K562 (cell line): ENCODE data around the gene ATM. TPM values are rescaled to one million over a fixed set of nuclear protein-coding genes. Genes with fewer than 3 reads are reported as not detected.

ENCODE experiments used
- ARID3A ChIP-seq: IDR thresholded peaks from 2 replicates; pipeline ENCODE4 v1.6.1; 2012; ENCODE audit warnings: low read depth, low read length, improper control_type of control experiment, borderline replicate concordance
- FOXJ3 ChIP-seq: sonication (generic); formaldehyde crosslinking; IDR thresholded peaks from 2 replicates; pipeline ENCODE4 v1.4.0; 2020; ENCODE audit warnings: mild to moderate bottlenecking, missing genetic modification reagents
- HDAC6 ChIP-seq: IDR thresholded peaks from 2 replicates; pipeline ENCODE4 v1.6.1; 2012; ENCODE audit warnings: low read depth, mild to moderate bottlenecking, control low read depth, inconsistent platforms, low read length, moderate library complexity
- NFIX ChIP-seq: fragments of 250-450 bp; sonication (Bioruptor Pico); IDR thresholded peaks from 2 replicates; pipeline ENCODE4 v1.4.0; 2020; ENCODE audit warnings: low read depth, mild to moderate bottlenecking, moderate library complexity
- RBM17 ChIP-seq: fragments of 200-400 bp; formaldehyde crosslinking; IDR thresholded peaks from 2 replicates; pipeline ENCODE4 v1.6.1; 2017; ENCODE audit warnings: low read depth, mild to moderate bottlenecking, low read length, borderline replicate concordance
- RBM39 ChIP-seq: fragments of 200-400 bp; formaldehyde crosslinking; optimal IDR thresholded peaks from 2 replicates; pipeline ENCODE3; 2018; ENCODE audit warnings: low read depth, low read length
- REST ChIP-seq, 2 experiments: fragments of 450-650 bp; formaldehyde crosslinking in 1 of 2; IDR thresholded peaks; 2 replicates each; pipeline versions ENCODE4 v1.4.0 to v1.6.1; 2014 to 2020; ENCODE audit warnings: mild to moderate bottlenecking in 2 of 2, borderline replicate concordance in 1 of 2, low read depth in 1 of 2
- STAG1 ChIP-seq: sonication (generic); formaldehyde crosslinking; IDR thresholded peaks from 2 replicates; pipeline ENCODE4 v1.5.0; 2020; ENCODE audit warnings: missing genetic modification reagents, borderline replicate concordance
- ZBTB11 ChIP-seq, 3 experiments: fragments of 200-800 bp in 1 of 3; fragments of 250-450 bp in 1 of 3; fragments of 450-650 bp in 1 of 3; sonication (Bioruptor Pico) in 1 of 3; sonication (Bioruptor generic) in 1 of 3; formaldehyde crosslinking in 1 of 3; IDR thresholded peaks; 2 replicates each; pipeline versions ENCODE4 v1.6.1 to v1.8.0; 2016 to 2022; ENCODE audit warnings: mild to moderate bottlenecking in 2 of 3, missing genetic modification characterization in 2 of 3, missing compliant biosample characterization in 1 of 3, moderate library complexity in 1 of 3
- ZBTB33 ChIP-seq: sonication (generic); formaldehyde crosslinking; IDR thresholded peaks from 2 replicates; pipeline ENCODE4 v1.8.1; 2023; ENCODE audit warnings: mild to moderate bottlenecking, missing genetic modification reagents
- polyA plus RNA-seq, 8 experiments: library from polyadenylated mRNA; depleted of rRNA in 4 of 8; stranded (reverse) in 5 of 8; unstranded in 3 of 8; fragments of >200 nt; fragmentation: Nextera tagmentation in 2 of 8; fragmentation: Illumina TruSeq in 1 of 8; extraction: Ambion mirVana in 2 of 8; extraction: Trizol in 1 of 8; gene quantifications; 2 replicates each; pipeline versions ENCODE4 v1.2.1 to v1.2.3, GENCODE V29; 2011 to 2014; ENCODE audit warnings: inconsistent platforms in 1 of 8, missing spikeins in 1 of 8
- total RNA-seq, 7 experiments: library from RNA; depleted of rRNA in 6 of 7; stranded (reverse); fragments of >200 nt in 6 of 7; fragmentation: Illumina TruSeq in 2 of 7; extraction: Trizol in 2 of 7; gene quantifications; 2 replicates each; pipeline versions ENCODE4 v1.2.1 to v1.2.3, GENCODE V29; 2011 to 2021; ENCODE audit warnings: low replicate concordance in 1 of 7

ATM gene
- total and polyA plus RNA-seq, 9 of the 15 experiments (the other 6 are each of a cell fraction or from before 2014, with no cell fraction given), result 8.3 to 46.8 (median 26.2) TPM

- no peak for TF ChIP-seq REST (IDR thresholded peaks at IDR 0.05; ENCODE audit: borderline replicate concordance)
- TF ChIP-seq REST (CRISPR knock-in tag; IDR thresholded peaks at IDR 0.05; ENCODE audit: low read depth), result no peak
- TF ChIP-seq ARID3A, result peak; percentile 29; the same call in 1 of the 2 replicates
- TF ChIP-seq RBM39, result no peak
- no peak for TF ChIP-seq RBM17
- no peak for TF ChIP-seq ZBTB11 (CRISPR knock-in tag; IDR thresholded peaks at IDR 0.05)
- no peak for TF ChIP-seq STAG1 (CRISPR knock-in tag)
- no peak for TF ChIP-seq HDAC6
- no peak for TF ChIP-seq FOXJ3 (CRISPR knock-in tag)
- 0 out of 2 replicates have a peak, but pooled peaks have one; percentile 4 for TF ChIP-seq ZBTB33 (CRISPR knock-in tag)
- no peak for TF ChIP-seq NFIX (CRISPR knock-in tag)
Observed at GRCh38 chr11:108220721-108221336, 2.0 kb upstream of the ATM start (continued).
